ENCODE data around the gene DUSP16.
"Not testable (repeated sequence)": the region's sequence is repeated elsewhere in the genome, so short reads cannot be mapped to it uniquely, and the experiment has no call there.

DNA sequence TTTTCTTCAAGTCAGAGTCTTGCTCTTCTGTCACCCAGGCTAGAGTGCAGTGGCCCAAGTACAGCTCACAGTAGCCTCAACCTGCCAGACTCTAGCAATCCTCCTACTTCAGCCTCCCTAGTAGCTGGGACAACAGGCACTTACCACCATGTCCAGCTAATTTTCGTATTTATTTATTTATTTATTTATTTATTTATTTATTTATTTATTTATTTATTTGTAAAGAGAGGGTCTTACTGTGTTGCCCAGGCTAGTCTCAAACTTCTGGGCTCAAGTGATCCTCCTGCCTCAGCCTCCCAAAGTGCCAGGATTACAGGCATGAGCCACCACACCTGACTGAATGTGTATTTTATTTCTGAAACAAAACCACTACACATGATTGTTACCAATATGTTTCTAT, 18.1 kb upstream of the DUSP16 start:
- not testable (repeated sequence) for TF ChIP-seq POU2F2, POLR2AphosphoS5 (IDR thresholded peaks at IDR 0.05; ENCODE audit: low read depth, low read length)
